Uterus (tissue), 4 donors: Measurements from ENCODE around the gene BCAM. TPM values are rescaled to one million over a fixed set of nuclear protein-coding genes. Genes with fewer than 3 reads are reported as not detected.

Source experiments
- DNase-seq, 2 donors: peaks; one replicate each; pipeline ENCODE4 v3.0.0-alpha.2; 2019 to 2020
- H3K27ac ChIP-seq, 2 donors: fragments of 200-600 bp; sonication (generic); 1 replicate in 1 of 2; 2 replicates in 1 of 2; pipeline ENCODE4 v1.5.1; 2016 to 2018
- H3K27me3 ChIP-seq, 2 donors: fragments of 200-600 bp; sonication (generic); one replicate each; pipeline ENCODE4 v1.5.1; 2018 to 2019; ENCODE audit warnings: control low read depth in 1 of 2
- H3K36me3 ChIP-seq, 2 donors: fragments of 200-600 bp; sonication (generic); one replicate each; pipeline ENCODE4 v1.5.1; 2019; ENCODE audit warnings: control low read depth in 1 of 2
- H3K4me1 ChIP-seq, 2 donors: fragments of 200-600 bp; sonication (generic); one replicate each; pipeline ENCODE4 v1.5.1; 2018 to 2019; ENCODE audit warnings: control low read depth in 1 of 2
- H3K4me3 ChIP-seq, 2 donors: fragments of 200-600 bp; sonication (generic); 1 replicate in 1 of 2; 2 replicates in 1 of 2; pipeline ENCODE4 v1.5.1; 2018 to 2019; ENCODE audit warnings: mild to moderate bottlenecking in 1 of 2
- H3K9me3 ChIP-seq, 2 donors: fragments of 200-600 bp; sonication (generic); one replicate each; pipeline ENCODE4 v1.5.1; 2019; ENCODE audit warnings: control low read depth in 1 of 2
- CTCF ChIP-seq, 4 experiments: fragments of 200-600 bp in 2 of 4; fragments of 450-650 bp in 2 of 4; sonication (generic) in 2 of 4; IDR thresholded peaks; one replicate each; pipeline ENCODE4 v1.5.1; 2016 to 2019; ENCODE audit warnings: antibody characterized with exemption in 4 of 4, mild to moderate bottlenecking in 2 of 4, moderate library complexity in 1 of 4
- POLR2A ChIP-seq, 2 donors: fragments of 450-650 bp; IDR thresholded peaks; one replicate each; pipeline ENCODE4 v1.6.1; 2016; ENCODE audit warnings: antibody characterized with exemption in 2 of 2, mild to moderate bottlenecking in 1 of 2, moderate library complexity in 1 of 2
- intact Hi-C: fragments of 100-400 bp; cut with DNase I; formaldehyde crosslinking; loops from one replicate; pipeline ENCODE4 v1.15.1; 2023; ENCODE audit warnings: low total_unique reads
- total RNA-seq, 4 donors: library from RNA; depleted of rRNA in 3 of 4; stranded (reverse); fragments of >200 nt in 3 of 4; gene quantifications; one replicate each; pipeline versions ENCODE4 v1.1.0 to v1.2.4, GENCODE V29; 2014 to 2023
- donor health status: DM: yes; HTN: yes; CAD: no.

The BCAM gene
- total RNA-seq, 4 donors from 2014 or later = 3.8 to 171 (median 111) TPM

GRCh38 chr19:44818466-44819031 is 9.6 kb downstream of the BCAM start:
- H3K9me3 ChIP-seq = no peaks in the 10 kb centered on the region
- no peak overlapping the region for H3K4me3 ChIP-seq
- H3K4me1 ChIP-seq = peaks cover 0 to 12% of the 10 kb centered on the region in 2 donors
- no peak for DNase-seq
- no peak overlapping the region for H3K27ac ChIP-seq
- H3K27me3 ChIP-seq = no peaks in the 10 kb centered on the region
- no peak for TF ChIP-seq POLR2A (IDR thresholded peaks at IDR 0.05)
- no peak for TF ChIP-seq CTCF (IDR thresholded peaks at IDR 0.05)
- intact Hi-C loops = no loop called here
- H3K36me3 ChIP-seq = no peaks in the 10 kb centered on the region

GRCh38 chr19:44819246-44819832 is 10.4 kb downstream of the BCAM start:
- Histone ChIP-seq H3K27ac (no peak overlapping the region), H3K4me3 (no peak overlapping the region), H3K9me3 (no peaks in the 10 kb centered on the region), H3K4me1 (peaks cover 0 to 12% of the 10 kb centered on the region in 2 donors), H3K27me3 (no peaks in the 10 kb centered on the region), H3K36me3 (no peaks in the 10 kb centered on the region)
- intact Hi-C loops = no loop called here
- DNase-seq = no peak
- TF ChIP-seq CTCF (IDR thresholded peaks at IDR 0.05) (no peak), POLR2A (IDR thresholded peaks at IDR 0.05) (no peak)

GRCh38 chr19:44820648-44821609 is 12.0 kb downstream of the BCAM start:
- peak; percentile 61 to 65 for DNase-seq
- intact Hi-C loops = no loop called here
- H3K27ac ChIP-seq = peak overlapping the region; percentile 61 to 65
- no peak for TF ChIP-seq CTCF (IDR thresholded peaks at IDR 0.05)
- H3K27me3 ChIP-seq = no peaks in the 10 kb centered on the region
- no peak overlapping the region for H3K4me3 ChIP-seq
- H3K4me1 ChIP-seq = peaks cover 0 to 12% of the 10 kb centered on the region in 2 donors
- no peaks in the 10 kb centered on the region for H3K36me3 ChIP-seq
- H3K9me3 ChIP-seq = no peaks in the 10 kb centered on the region

GRCh38 chr19:44822177-44822576 is 13.3 kb downstream of the BCAM start:
- Histone ChIP-seq H3K27ac (peak overlapping the region; percentile 61 to 65), H3K36me3 (no peaks in the 10 kb centered on the region), H3K9me3 (no peaks in the 10 kb centered on the region), H3K4me1 (peaks cover 0 to 12% of the 10 kb centered on the region in 2 donors), H3K27me3 (no peaks in the 10 kb centered on the region), H3K4me3 (no peak overlapping the region)
- intact Hi-C loops = no loop called here
- TF ChIP-seq POLR2A (IDR thresholded peaks at IDR 0.05) (no peak), CTCF (IDR thresholded peaks at IDR 0.05) (no peak)
- DNase-seq = no peak
